Activated naive CD8-positive, alpha-beta T cell treated with anti-CD3 and anti-CD28 coated beads, Interleukin-2, amount 10 ng/mL, durations not matched to agents 7 days and 5 days (primary cell): Measurements from ENCODE around the gene HMX1. TPM values are rescaled to one million over a fixed set of nuclear protein-coding genes. Genes with fewer than 3 reads are reported as not detected.

Source experiments
- ATAC-seq: fragments of 150-1000 bp; cut with Tn5 transposase; one replicate; pipeline ENCODE4 v1.10.0; 2021; ENCODE audit warnings: low read depth, moderate library complexity
- POLR2A ChIA-PET: fragments of 350-600 bp; sonication (Branson Sonifier 250); formaldehyde crosslinking; loops from one replicate; lab custom pipeline; 2021; ENCODE audit warnings: antibody characterized with exemption; lab: Charles Lee
- DNase-seq: peaks from one replicate; pipeline ENCODE4 v3.0.0; 2021
- H3K27ac Mint-ChIP-seq: one replicate; pipeline ENCODE4 v1.8.0; 2022; ENCODE audit warnings: mild to moderate bottlenecking, mixed read lengths
- H3K27me3 Mint-ChIP-seq: one replicate; pipeline ENCODE4 v1.8.0; 2022; ENCODE audit warnings: mild to moderate bottlenecking, moderate library complexity, mixed read lengths
- H3K36me3 Mint-ChIP-seq: one replicate; pipeline ENCODE4 v1.8.0; 2021; ENCODE audit warnings: mild to moderate bottlenecking, mixed read lengths
- H3K4me1 Mint-ChIP-seq: one replicate; pipeline ENCODE4 v1.8.0; 2021; ENCODE audit warnings: mixed read lengths
- H3K4me3 Mint-ChIP-seq: one replicate; pipeline ENCODE4 v1.8.0; 2022; ENCODE audit warnings: mild to moderate bottlenecking, moderate library complexity, mixed read lengths
- H3K9me3 Mint-ChIP-seq: one replicate; pipeline ENCODE4 v1.8.0; 2021; ENCODE audit warnings: mixed read lengths
- total RNA-seq, 2 experiments: library from RNA; stranded (reverse); gene quantifications; one replicate each; pipeline ENCODE4 v1.2.3, GENCODE V29; 2021

Gene HMX1
- total RNA-seq, 2 experiments from 2014 or later, result not detected

DNA sequence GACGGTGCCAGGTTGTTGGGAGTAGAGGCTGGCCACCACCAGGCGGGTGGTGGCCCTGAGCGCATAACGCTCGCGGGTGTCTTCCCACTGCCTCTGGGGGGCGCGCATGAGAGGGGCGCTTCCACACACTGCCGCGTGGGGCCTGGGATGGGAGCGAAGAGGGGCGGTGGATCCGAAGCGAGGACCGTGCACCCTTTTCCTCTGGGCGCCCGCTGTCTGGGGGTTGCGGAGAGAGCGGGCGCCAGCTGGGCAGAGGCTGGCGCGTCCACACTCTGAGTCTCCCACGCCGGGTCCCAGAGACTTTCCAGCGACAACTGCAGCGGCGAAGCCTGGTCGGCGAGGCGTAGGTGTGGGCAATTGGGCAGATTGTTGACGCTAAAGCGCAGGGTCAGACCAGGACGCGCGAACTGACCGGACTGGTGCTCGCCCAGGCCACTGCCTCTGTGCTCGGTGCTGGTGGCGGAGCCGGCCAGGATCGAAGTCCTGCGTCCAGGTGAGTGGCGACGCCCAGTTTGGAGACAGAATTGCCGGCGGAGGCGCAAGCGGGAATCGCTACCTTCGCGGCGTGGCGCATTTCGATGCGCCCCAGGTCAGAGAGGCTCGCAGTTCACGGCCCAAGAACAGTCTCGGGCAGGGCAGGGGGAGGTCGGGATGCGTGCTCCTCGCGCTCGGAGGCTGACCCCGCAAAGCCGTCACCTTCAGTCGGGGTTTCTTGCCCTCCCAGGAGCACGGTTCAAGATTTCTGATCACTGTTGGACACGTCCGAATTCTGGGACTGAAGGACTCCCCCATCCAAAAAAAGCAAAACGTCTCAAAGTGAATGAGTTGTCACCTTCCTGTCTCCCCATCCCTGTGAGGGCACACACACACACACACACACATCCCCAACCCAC, 2.6 kb upstream of the HMX1 start:
- Mint-ChIP-seq H3K27ac (no peak overlapping the region), H3K4me1 (peaks cover 3% of the 10 kb centered on the region), H3K4me3 (no peak overlapping the region), H3K9me3 (peaks cover 1% of the 10 kb centered on the region), H3K36me3 (no peaks in the 10 kb centered on the region), H3K27me3 (peaks cover 76% of the 10 kb centered on the region)
- DNase-seq (no peak), ATAC-seq (no peak)
- POLR2A ChIA-PET, result no interaction called here

- POLR2A ChIA-PET, result no interaction called here
- DNase-seq (peak; percentile 38), ATAC-seq (no peak)
- peak overlapping the region; percentile 64 for H3K27ac Mint-ChIP-seq
- no peaks in the 10 kb centered on the region for H3K36me3 Mint-ChIP-seq
- H3K27me3 Mint-ChIP-seq, result peaks cover 77% of the 10 kb centered on the region
- H3K4me1 Mint-ChIP-seq, result peaks cover 4% of the 10 kb centered on the region
- peak overlapping the region; percentile 39 for H3K4me3 Mint-ChIP-seq
- peaks cover 1% of the 10 kb centered on the region for H3K9me3 Mint-ChIP-seq
Measured at GRCh38 chr4:8872402-8873291, 1.0 kb upstream of the HMX1 start.

- Mint-ChIP-seq H3K4me1 (peaks cover 4% of the 10 kb centered on the region), H3K36me3 (no peaks in the 10 kb centered on the region), H3K27ac (peak overlapping the region; percentile 51), H3K4me3 (no peak overlapping the region), H3K9me3 (no peaks in the 10 kb centered on the region), H3K27me3 (peaks cover 73% of the 10 kb centered on the region)
- ATAC-seq, result no peak
- DNase-seq, result no peak
- POLR2A ChIA-PET, result no interaction called here
Measured at GRCh38 chr4:8870647-8871416, 807 bp downstream of the HMX1 start.

- ATAC-seq (no peak), DNase-seq (no peak)
- Mint-ChIP-seq H3K9me3 (no peaks in the 10 kb centered on the region), H3K4me3 (no peak overlapping the region), H3K27me3 (peaks cover 66% of the 10 kb centered on the region), H3K27ac (no peak overlapping the region), H3K4me1 (peaks cover 4% of the 10 kb centered on the region), H3K36me3 (no peaks in the 10 kb centered on the region)
- POLR2A ChIA-PET, result no interaction called here
Measured at GRCh38 chr4:8869898-8870646, 1.6 kb downstream of the HMX1 start.

- no peak for ATAC-seq
- no peaks in the 10 kb centered on the region for H3K9me3 Mint-ChIP-seq
- H3K27me3 Mint-ChIP-seq, result peaks cover 65% of the 10 kb centered on the region
- H3K36me3 Mint-ChIP-seq, result no peaks in the 10 kb centered on the region
- no peak overlapping the region for H3K27ac Mint-ChIP-seq
- no peak for DNase-seq
- POLR2A ChIA-PET, result no interaction called here
- H3K4me1 Mint-ChIP-seq, result peaks cover 1% of the 10 kb centered on the region
- H3K4me3 Mint-ChIP-seq, result no peak overlapping the region
Measured at GRCh38 chr4:8869002-8869897, 2.4 kb downstream of the HMX1 start.

- Mint-ChIP-seq H3K9me3 (no peaks in the 10 kb centered on the region), H3K36me3 (no peaks in the 10 kb centered on the region), H3K4me3 (no peak overlapping the region), H3K4me1 (peaks cover 1% of the 10 kb centered on the region), H3K27me3 (peaks cover 64% of the 10 kb centered on the region), H3K27ac (peak overlapping the region; percentile 71)
- no peak for DNase-seq
- no peak for ATAC-seq
- POLR2A ChIA-PET, result no interaction called here
Measured at GRCh38 chr4:8868321-8869001, 3.2 kb downstream of the HMX1 start.

DNA sequence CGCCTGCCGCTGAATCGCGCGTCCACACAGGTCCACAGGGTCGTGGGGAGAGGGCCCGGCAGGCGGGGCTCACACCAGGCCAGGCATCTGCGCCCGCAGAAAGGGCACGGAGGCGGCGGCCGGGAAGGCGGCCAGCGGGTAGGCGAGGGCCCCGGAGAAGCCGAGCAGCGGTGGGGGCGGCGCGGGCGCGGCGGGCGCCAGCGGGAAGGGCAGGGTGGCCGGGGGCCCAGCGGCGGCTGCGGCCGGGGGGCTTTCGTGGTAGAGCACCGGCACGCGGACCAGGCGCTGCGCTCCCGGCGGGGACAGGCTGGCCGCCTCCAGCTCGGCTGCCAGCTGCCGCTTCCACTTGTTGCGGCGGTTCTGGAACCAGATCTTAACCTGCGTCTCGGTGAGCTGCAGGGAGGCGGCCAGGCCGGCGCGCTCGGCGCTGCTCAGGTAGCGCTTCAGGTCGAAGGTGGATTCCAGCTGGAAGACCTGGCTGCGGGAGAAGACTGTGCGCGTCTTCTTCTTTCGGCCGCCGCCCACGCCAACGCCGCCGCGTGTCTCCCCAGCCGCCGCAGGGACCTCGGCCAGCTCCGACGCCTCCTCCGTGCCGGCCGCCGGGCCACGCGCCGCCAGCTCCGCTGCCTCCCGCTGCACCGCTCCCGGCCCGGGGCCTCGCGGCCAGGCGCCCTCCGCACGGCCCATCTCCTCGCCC, 3.9 kb downstream of the HMX1 start:
- no peak overlapping the region for H3K27ac Mint-ChIP-seq
- DNase-seq (no peak), ATAC-seq (no peak)
- POLR2A ChIA-PET, result no interaction called here
- H3K4me1 Mint-ChIP-seq, result peaks cover 1% of the 10 kb centered on the region
- no peaks in the 10 kb centered on the region for H3K9me3 Mint-ChIP-seq
- H3K36me3 Mint-ChIP-seq, result no peaks in the 10 kb centered on the region
- H3K4me3 Mint-ChIP-seq, result no peak overlapping the region
- H3K27me3 Mint-ChIP-seq, result peaks cover 63% of the 10 kb centered on the region

DNA sequence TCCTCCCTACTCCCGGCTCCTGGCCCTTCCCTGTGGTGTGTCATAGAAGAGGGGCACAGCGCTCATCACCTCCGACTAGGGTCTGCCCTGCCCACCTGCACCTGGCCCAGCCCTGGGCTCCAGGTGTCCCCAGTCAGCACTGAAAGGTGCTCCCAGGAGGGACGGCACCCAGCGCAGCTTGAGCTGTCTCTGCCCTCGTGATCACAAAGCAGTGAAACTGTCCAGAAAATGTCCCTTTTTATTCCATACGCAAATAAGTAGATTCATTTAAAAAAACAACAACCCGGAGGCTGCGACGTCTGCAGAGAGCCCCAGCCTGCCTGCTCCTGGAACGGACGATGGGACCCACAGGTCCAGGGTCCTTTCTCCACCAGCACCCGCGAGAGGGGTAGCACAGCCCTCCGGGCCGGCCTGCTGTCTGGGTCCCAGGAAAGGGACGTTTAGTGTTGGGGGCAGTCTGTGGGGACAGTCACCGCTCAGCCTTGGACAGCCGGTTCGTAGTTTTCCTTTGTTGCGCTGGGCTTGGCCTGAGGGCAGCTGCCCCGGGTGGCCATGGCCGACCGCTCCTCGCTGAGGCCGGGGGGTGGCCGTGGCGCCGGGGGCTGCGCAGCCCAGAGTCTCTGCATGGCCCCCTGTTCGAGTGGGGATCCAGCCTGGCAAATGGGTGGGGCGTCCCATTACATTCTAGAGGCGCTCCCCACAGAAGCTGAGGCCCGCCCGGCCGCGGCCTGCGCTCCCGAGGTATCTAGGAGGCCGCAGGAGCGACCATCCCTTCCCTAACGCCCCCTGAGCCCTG, 4.6 kb downstream of the HMX1 start:
- DNase-seq (no peak), ATAC-seq (no peak)
- POLR2A ChIA-PET, result no interaction called here
- Mint-ChIP-seq H3K27me3 (peaks cover 63% of the 10 kb centered on the region), H3K36me3 (no peaks in the 10 kb centered on the region), H3K27ac (no peak overlapping the region), H3K4me1 (peaks cover 1% of the 10 kb centered on the region), H3K9me3 (no peaks in the 10 kb centered on the region), H3K4me3 (no peak overlapping the region)

DNA sequence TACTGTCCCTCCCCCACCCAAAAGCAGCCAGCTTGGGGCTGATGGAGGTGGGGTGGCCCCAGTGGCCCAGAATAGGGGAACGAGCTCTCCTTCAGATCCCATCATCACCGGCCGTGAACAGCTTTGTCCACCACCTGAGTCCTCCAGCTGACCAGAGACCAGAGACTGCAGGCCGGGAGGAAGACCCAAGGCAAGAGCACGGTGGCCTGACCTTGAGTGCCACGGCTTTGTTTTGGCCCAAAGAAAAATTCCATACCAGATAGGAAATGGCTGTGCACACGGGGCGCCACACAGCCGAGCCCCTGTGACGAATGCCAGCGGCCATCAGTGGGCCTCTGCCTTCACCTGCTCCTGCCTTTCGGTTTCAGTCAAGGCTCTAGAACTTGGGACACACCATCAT, 5.2 kb downstream of the HMX1 start:
- no peak for ATAC-seq
- Mint-ChIP-seq H3K9me3 (no peaks in the 10 kb centered on the region), H3K4me3 (no peak overlapping the region), H3K27ac (no peak overlapping the region), H3K36me3 (no peaks in the 10 kb centered on the region), H3K4me1 (peaks cover 1% of the 10 kb centered on the region), H3K27me3 (peaks cover 66% of the 10 kb centered on the region)
- POLR2A ChIA-PET, result no interaction called here
- DNase-seq, result no peak

DNA sequence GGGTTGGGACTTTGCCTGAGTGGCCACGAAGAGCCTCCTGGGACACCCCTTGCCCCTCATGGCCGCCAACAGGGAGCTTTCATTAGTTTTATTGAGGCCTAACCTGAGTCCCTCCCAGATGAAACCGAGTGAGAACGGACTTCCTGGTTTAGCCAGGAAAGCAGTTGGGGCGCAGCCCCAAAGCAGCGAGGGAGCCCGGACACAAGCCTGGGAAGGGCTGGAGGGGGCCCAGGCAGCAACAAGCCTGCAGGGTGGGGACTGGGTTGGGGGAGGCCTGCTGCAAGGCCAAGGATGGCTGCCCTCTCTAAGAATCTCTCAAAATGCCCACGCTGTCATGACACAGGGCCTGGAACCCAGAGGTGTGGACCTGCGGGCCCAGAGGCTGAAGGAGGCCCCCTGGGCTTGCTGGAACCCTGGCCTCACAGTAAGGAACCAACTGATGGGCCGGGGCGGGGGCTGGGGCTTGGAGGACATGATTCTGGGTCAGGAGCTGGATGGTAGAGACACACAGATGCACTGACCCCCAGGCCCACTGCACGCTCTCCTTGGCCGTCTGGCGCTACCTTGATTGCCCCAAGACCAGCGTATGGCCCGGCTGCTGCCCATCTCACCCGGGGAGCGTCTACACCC, 5.8 kb downstream of the HMX1 start:
- no peak for ATAC-seq
- no peaks in the 10 kb centered on the region for H3K9me3 Mint-ChIP-seq

More for the DNA sequence above, 5.8 kb downstream of the HMX1 start:
- H3K4me3 Mint-ChIP-seq, result no peak overlapping the region
- no peak overlapping the region for H3K27ac Mint-ChIP-seq
- POLR2A ChIA-PET, result no interaction called here
- H3K4me1 Mint-ChIP-seq, result peaks cover 1% of the 10 kb centered on the region
- peaks cover 65% of the 10 kb centered on the region for H3K27me3 Mint-ChIP-seq
- DNase-seq, result no peak
- no peaks in the 10 kb centered on the region for H3K36me3 Mint-ChIP-seq
